GM21723 (cell line): ENCODE measurements around the gene PGK1.
"Not testable (repeated sequence)": the region's sequence is repeated elsewhere in the genome, so short reads cannot be mapped to it uniquely, and the experiment has no call there.

ENCODE experiments used
- ATAC-seq: cut with Tn5 transposase; IDR thresholded peaks from one replicate; pipeline ENCODE4 v1.9.1; 2021; ENCODE audit warnings: mild to moderate bottlenecking, moderate library complexity; ENCODE audit not compliant: unreplicated experiment

The PGK1 gene

GRCh38 chrX:78111140-78111931 lies 7.3 kb downstream of the PGK1 start:
- ATAC-seq: no peak

- ATAC-seq: no peak
Measured at GRCh38 chrX:78116365-78116764, 12.3 kb downstream of the PGK1 start.

GRCh38 chrX:78116766-78117165 lies 12.7 kb downstream of the PGK1 start:
- no peak for ATAC-seq

GRCh38 chrX:78118628-78119027 lies 14.6 kb downstream of the PGK1 start:
- ATAC-seq: no peak

- no peak for ATAC-seq
Measured at GRCh38 chrX:78119521-78120227, 15.6 kb downstream of the PGK1 start.

GRCh38 chrX:78123190-78123589 lies 19.1 kb downstream of the PGK1 start:
- ATAC-seq: no peak

GRCh38 chrX:78124307-78124706 lies 20.3 kb downstream of the PGK1 start:
- ATAC-seq: no peak

- no peak for ATAC-seq
Measured at GRCh38 chrX:78125148-78125547, 21.1 kb downstream of the PGK1 start.

- ATAC-seq: not testable (repeated sequence)
Measured at GRCh38 chrX:78125781-78126180, 21.7 kb downstream of the PGK1 start.

- no peak for ATAC-seq
Measured at GRCh38 chrX:78129714-78130113, 25.7 kb downstream of the PGK1 start.

GRCh38 chrX:78130396-78130795 lies 26.3 kb downstream of the PGK1 start:
- no peak for ATAC-seq

- no peak for ATAC-seq
Measured at GRCh38 chrX:78131117-78131516, 27.1 kb downstream of the PGK1 start.

GRCh38 chrX:78133238-78133960 lies 29.4 kb downstream of the PGK1 start:
- no peak for ATAC-seq

- peak; percentile 92 for ATAC-seq
Measured at GRCh38 chrX:78139160-78140123, 35.4 kb downstream of the PGK1 start, which contains the start of gene TAF9B. TAF9B (minus strand) TSS chrX:78139650; CDS start chrX:78139611, 39 bp downstream.

- no peak for ATAC-seq
Measured at GRCh38 chrX:78140206-78140605, 36.2 kb downstream of the PGK1 start.

GRCh38 chrX:78147002-78147540 lies 43.0 kb downstream of the PGK1 start:
- not testable (repeated sequence) for ATAC-seq

- ATAC-seq: not testable (repeated sequence)
Measured at GRCh38 chrX:78157373-78157772, 53.3 kb downstream of the PGK1 start.

GRCh38 chrX:78157846-78158245 lies 53.8 kb downstream of the PGK1 start:
- not testable (repeated sequence) for ATAC-seq

GRCh38 chrX:78160711-78161110 lies 56.7 kb downstream of the PGK1 start:
- not testable (repeated sequence) for ATAC-seq

- ATAC-seq: not testable (repeated sequence)
Measured at GRCh38 chrX:78163175-78163574, 59.1 kb downstream of the PGK1 start.
